HG03565 (cell line): ENCODE results near the gene ACSS1.

Experiments
- ATAC-seq: cut with Tn5 transposase; IDR thresholded peaks from one replicate; pipeline ENCODE4 v1.9.1; 2021; ENCODE audit warnings: mild to moderate bottlenecking, moderate library complexity; ENCODE audit not compliant: unreplicated experiment

The ACSS1 gene

DNA sequence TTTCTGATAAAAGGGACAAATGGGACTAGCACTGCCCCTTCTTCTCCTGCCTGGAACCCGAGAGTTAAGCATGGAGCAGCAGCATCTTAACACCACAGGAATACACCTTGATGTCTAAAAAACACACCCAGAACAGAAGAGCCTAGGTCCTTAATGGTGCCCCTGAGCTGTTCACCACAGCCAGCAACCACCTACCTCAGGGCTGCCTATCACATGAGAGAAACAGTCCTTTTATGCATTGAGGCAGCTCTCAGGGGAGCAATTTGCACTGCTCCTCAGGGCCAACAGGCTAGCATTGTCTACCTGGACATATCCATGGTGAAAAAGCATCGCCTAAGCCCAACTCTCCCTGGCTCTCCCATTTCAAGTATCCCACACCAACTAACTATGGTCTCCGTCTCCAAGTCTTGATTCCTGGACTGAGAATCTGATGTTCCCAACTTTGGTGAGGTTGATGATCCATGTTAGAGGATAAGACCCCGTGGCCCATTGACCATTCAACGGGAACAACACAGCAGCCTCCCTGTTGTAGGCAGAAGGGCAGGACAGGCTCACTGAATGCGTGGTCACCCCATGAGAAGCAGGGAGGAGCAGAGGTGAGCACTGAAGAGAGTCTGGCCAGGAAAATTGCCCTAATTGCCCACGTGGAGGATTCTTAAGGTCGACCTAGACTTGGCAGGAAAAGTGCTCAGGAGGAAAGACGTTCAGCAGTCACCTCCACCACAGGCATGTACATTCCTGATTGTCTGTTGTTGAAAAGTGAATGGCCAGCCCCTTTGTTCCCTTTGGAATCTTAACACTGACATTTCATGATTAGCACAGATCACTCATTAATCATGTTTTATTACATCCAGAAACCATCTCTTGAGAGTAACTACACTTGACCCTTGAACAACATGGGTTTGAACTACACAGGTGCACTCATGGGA is 61.2 kb downstream of the ACSS1 start:
- ATAC-seq = no peak

DNA sequence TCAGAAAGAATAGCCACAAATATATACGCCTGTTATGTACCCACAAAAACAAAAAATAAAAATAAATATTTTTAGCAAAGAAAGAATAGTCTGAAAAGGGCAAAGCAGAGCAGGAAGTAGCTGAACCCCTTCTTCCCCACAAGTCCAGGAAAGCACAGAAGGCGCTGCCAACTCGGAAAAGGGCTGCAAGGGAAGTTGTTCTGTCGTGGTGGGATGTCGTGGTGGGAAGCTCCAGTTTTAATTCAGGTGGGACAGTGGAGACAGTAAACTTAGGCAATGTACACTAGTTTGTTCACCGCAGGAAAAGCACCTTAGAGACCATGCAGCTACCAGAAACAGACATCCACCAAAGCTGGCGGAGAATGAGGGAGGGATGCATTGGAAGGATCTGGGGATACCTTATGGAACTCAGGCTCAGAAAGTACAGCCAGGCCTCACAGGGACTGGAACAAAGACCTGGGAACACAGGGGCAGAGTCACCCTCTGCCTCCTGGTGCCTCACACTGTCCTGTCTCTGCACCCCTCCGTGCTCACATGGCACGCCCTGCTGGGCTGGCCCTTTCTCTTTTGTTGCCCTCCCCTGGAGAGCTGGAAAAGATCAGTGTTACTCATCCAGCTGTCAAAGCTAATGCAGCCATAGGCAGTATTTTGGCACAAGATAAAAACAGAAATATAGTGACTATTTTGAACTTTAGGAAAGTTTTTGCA is 62.0 kb downstream of the ACSS1 start:
- no peak for ATAC-seq

DNA sequence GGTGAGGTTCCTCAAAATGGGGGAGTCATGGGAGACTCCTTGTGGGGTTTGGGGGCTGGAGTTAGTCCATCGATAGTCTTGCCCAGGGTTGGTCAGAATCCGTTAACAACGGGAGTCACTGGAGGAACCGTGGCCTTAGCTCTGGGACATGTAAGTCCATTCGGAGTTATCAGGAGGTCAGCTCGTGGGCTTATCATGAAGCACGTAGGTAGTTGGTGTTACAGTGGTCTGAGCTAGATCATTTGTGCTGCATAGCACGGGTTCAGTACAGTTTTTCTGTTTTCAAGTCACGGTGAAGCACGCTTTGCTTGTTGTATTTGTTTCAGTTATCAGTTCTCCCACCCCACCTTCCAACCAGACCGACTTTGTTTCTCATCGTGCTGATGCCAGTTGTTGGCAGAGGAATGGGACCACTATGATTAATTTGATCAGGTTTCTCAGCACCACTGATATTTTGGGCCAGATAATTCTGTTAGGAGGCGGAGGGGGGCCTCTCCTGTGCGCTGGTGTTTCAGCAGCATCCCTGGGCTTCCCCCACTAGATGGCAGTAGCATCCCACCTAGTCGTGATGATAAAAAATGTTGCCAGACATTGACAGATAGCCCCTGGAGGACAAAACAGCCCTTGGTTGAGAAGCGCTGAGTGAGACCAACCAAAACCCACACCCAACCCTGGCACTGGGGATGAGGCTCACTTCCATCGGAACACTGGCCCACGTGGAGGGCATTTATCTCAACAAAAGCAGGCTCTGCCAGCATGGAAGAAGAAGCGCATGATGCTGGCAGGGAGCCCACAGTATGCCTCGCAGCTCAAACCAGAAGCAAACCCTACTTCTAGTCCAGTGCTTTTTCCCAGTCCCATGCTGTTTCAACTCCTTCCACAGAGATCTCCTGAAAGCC is 63.2 kb downstream of the ACSS1 start:
- no peak for ATAC-seq

DNA sequence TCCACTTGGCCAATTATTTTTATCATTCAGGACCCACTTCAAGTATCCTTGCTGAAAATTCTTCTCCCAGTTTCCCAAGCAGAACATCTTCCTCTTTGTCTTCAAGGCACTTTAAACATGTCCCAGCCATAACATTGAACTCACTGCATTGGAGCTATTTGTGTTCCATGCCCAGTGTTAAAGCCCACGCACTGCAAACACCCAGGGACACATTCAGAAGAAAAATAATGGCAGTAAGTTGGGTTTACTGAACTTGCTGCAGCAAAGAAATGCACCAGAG is 63.8 kb downstream of the ACSS1 start:
- ATAC-seq = no peak

DNA sequence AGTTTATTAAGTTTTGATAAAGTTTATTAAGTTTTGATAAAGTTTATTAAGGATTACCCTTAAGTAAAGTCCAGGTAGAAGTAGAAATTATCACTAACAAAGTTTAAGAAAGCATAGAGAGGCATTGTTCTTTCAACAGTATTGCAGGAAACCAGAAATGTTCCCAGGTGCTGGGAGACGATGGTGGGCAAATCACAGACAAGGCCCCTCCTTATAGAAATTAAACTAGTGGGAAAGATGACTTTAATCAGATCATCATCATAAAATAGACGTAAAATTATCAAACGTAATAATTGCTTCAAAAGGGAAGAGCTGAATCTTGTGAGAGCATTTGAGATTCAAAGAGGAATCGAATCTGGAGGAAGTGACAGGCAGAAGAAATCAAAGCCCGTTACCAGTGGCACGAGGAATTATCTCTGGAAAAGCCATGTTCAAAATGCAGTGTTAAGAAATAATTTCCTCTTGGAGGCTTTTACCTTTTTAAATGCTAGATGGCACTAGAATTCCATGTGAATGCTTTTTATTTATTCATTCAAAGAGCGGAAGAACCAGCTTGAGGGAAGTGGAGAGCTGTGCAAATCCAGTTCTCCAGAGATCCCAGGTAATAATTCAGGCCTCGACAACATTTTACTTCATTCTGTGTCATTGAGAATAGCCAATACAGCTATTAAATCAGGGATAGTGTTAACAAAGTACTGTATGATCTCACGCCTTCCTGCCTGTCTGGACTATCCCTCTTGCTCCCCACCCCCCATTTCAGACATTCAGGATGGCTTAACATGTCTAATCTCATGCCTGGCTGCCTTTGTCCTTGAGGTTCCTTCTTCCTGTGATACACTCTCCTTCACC is 64.4 kb downstream of the ACSS1 start:
- ATAC-seq = no peak

DNA sequence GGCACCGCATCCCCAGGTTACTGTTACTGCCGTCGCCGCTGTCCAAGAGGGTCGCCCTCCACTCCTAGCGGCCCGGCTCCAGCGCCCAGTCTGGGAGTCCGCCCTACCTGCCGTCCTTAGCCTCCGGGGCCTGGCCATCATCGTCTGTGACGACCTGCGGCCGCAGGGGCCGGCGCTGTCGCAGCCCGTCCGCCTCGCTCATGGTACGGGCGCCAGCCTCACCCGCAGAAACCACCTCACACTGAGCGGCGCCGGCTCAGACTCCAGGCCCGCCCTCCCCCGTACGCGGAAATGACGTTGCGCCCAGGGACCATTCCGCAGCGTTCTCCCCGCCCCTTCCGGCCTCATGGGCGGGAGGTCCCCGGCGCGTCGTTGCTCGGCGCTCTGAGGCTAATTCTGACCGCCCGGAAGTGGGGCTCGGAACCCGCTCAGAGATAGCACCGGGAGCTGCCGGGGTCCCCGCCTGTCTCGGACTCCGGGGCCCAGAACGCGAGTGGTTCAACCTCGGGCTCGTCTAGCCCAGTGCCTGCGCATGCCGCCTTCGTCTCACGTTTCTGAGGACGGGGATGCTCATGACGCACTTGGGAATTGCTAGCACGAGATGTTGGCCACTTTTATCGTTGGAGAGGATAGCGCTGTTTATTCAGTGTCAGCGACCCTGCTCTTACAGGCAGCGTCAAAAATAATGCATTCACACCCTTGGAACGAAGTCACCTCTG is 65.3 kb downstream of the ACSS1 start, which contains the start of gene APMAP:
Gene APMAP (minus strand): TSS at position 265 of the 719 bp plus-strand sequence. CDS start 63 bp downstream, at position 202.
- peak; percentile 90 for ATAC-seq

DNA sequence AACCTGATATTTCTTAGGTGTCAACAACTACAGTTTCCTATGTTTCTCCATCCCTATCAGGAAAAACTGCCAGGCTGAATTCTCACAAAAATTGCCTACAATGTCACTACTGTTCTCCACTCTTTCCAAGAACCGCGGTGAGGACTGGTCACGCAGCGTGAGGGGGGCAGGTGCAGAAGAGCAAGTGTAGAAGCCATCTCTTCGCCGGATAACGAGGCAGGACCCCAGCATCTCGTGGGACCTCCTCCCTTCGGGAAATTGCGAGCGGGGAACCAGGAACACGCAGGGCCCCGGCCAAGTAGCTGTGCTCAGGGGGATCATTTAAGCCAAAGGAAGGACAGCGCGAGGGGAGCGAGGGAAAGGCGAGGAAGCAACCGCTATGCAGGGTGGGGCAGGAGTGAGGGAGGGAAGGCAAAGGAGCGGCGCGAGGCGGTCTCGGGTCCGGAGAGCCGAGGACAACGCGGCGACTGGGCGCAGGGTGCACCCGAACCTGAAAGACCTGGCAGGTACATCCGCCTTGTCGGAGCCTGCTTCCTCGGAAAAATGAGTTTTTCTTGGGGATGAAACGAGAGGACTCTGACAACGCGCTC is 65.9 kb downstream of the ACSS1 start:
- ATAC-seq = peak; percentile 3

DNA sequence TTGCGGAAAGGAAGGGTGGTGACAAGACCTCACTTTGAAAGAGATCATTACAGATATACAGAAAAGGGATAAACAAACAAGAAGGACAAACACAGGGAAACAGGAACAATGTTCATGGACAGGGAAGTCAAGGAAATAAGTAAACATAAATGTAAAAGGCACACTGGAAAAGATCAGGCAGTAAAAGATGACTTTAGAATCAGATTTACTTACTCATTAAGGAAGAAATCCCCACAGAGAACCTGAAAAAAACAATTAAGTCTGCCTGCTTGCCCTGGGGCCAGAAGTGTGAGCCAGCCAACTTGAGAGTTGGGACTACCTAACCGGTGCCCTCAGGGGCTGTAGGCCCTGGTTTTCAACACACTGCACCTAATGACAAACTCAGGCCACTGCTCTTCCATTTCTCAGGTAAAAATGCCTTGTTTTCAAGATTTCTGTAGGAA is 67.1 kb downstream of the ACSS1 start:
- ATAC-seq = no peak

DNA sequence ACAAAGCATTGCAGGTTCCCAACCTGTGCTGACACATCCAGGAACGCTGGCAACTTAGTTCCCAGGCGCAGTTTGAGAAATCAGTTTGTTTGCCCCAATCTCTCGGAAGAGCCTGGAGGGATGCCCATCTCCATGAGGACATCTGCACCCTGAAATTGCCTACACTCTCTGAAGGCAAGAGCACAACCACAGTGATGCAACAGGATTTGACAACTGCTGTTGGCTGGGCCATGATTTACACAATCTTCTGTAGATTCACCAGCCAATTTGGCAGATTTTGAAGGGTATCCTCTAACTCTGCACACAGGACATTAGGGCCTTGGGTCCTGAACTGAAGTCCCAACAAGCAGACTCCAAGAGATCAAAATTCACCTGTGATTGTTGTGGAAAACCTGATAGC is 68.8 kb downstream of the ACSS1 start:
- ATAC-seq = no peak

DNA sequence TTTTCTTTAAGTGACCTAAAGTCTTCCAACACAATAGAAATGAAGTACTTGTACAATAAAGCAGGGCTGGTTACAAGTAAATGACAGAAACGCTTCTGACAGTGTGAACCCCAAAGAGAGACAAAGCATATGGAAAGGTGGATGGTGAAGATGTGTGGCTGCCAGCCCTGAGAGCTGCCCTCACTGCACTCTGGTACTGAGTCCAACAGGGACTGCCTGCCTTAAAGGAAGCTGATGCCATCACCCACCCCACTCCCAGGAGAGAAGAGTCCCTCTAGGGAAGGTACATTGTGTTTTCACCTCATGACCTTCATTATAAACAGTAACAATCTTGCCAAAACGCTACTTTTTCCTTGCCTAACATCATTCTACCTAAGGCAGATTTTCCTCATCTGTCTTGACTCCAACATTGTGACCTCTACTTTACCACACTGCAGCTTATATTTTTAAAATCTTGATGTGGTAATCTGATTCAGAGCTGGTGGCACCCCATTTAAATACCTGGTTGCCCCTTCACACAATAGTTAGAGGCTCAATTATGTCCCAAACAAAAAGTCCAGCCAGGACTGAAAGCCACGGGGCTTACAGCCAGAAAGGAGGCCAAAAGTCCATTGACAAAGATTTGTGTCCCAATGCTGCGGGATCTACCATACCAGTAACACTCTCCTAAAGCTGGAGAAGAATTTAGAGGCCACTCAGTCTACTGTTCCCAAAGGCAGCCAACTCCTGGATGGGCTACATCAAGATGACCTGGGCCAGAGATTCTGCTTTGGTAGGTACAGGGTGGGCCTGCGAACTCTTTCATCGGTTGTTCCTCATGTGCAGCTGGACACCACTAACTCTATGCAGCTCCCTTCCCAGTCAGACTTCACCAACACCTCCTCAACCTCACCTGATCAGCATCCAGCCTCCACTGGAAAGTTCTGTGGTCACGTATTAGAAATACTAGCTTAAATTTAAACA is 69.8 kb downstream of the ACSS1 start:
- no peak for ATAC-seq

DNA sequence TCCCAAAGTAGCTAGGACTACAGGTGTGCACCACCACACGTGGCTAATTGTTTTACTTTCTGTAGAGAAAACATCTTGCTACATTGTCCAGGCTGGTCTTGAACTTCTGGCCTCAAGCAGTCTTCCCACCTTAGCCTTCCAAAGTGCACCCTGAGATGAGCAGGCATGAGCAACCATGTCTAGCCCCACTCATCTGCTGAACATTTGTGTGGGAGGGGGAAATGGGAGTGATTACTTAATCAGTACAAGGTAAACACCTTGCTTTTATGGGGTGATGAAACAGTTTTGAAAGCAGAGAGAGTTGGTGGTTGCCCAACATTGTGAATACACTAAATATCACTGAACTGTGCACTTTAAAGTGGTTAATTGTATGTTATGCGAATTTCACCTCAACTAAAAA is 70.7 kb downstream of the ACSS1 start:
- ATAC-seq = no peak

DNA sequence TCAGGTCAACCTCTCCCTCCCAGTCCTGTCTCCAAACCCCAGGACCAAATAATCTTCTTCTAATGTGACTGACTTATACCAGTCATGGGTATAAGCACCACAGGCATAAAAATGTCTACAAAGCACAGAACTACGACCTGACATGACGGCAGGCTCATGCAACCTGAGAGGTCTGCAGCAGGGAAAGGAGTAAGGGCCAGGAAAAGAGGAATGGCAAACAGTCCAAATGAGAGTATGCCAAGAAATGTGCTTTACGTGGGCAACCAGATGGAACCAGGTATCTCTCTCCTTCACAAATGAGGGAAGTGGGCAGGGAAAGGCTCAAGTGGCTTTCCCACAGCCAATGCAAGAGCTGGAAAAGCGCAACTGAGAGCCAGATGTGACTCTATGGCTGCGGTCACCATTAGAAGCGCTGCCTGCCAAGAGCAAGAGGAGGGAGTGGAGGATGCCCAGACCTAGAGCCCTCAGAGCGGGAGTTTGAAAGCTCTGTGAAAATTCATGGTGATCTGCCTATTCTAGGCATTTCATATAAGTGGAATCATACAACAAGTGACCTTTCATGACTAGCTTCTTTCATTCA is 71.4 kb downstream of the ACSS1 start:
- ATAC-seq = no peak

DNA sequence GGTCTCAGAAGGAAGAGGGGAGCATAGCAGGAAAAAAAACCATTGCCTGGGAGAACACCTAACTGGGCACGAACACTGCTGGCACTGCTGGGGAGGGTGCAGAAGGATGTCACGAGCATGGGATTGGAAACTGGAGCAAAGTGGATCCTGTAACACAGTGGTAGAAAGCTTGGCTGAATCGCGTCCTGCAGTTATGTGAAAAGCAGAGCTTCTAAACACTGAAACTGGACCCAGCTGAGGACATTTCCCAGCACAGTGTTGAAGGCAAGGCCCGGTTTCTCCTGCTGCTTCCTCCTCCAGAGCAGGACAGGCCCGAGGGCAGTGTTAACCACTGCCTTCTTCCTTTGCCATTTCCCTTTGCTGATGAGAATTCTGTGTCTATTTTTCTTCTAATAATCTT is 72.1 kb downstream of the ACSS1 start:
- no peak for ATAC-seq

DNA sequence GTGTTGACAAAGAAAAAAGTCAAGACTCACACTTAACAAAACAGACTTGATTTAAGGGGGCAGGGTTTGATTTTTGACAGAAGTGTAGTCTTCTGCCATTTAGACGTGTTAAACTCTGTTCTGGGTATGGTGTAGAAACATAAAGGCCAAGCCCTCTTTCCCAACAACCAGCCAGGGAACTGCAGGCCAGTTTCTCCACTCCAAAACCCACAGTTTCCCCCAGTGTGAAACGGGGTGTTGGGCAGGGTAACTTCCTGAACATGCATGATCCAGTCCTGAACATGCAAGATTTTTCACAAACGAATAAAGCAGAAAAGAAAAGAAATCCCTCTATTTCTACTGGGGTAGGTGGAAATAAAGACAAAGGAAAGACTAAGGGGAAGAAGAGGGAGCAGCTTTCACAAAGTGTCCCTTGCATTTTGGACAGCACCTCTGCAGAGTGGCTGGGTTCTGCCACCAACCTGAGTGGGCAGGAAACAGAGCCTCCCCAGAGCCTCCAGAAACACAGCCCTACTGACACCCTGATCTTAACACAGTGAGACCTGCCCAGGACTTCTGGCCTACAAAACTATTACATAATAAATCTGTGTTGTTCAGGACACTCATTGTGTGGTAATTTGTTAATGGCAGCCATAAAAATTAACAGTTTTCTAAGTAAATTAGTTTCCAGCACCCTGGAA is 72.8 kb downstream of the ACSS1 start:
- no peak for ATAC-seq

DNA sequence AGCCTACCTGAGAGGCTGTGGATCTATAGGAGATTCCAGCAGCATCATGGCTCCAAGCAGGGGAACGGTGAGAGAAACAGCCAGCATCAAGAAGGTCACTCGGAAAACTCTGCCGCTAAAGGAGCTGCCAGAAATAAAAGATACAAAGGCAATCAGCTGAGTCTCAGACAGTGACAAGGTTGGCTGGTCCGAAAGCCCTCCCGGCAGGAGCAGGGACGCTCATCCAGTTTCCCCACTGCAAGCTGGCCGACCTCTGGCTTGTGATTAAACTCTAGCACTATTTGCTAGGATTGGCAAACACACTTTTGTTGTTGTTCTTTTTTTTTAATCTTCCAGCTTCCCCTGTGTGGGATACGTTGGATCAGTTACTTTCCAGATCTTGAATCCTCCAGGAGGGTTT is 74.0 kb downstream of the ACSS1 start:
- ATAC-seq = no peak

DNA sequence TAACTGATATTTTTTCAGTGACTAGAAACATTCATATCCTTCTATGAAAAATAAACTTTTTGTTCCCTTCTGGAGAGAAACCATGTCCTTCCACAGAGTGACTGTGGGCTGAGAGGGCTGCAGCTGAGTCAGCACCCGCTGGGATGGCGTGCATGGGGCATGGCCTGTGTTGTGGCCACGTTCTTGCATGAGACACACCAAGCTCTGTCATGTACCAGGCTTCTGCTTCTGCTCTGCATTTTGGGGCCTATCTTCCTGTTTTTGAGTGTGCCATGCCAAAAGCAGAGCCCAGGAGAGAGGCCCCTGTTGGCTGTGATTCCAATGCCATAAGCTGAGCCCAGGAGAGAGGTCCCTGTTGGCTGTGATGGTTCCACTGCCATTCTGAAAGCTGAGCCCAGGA is 76.1 kb downstream of the ACSS1 start:
- ATAC-seq = no peak

DNA sequence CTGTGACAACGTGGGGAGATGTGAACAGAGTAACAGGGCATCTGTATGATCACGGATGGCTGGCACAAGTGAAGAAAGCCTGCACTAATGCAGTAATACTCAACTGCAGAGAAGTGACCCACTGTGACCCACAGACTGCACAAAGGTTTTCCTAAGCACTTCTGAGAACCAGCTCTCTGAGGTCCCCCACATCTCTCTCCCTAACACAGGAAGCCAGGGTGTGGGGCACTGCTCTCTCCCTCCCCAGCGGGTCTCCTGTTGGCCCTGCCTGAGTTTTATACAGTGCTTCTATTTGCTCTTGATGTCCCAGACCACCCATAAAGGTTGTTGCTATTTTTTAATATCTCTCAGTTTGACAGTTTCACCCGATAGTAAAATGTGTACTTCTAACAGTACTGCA is 76.7 kb downstream of the ACSS1 start:
- ATAC-seq = no peak
